GM12873 (cell line): ENCODE measurements around the gene ZFP64.

Experiments
- TF ChIP-seq, protein P1 (sequence below): IDR thresholded peaks from 2 replicates; pipeline ENCODE4 v1.5.1; 2012; ENCODE audit warnings: low read depth, mild to moderate bottlenecking, moderate library complexity, low read length, control low read depth; ENCODE audit not compliant: insufficient read depth; ENCODE audit errors: missing control alignments

The ZFP64 gene

DNA sequence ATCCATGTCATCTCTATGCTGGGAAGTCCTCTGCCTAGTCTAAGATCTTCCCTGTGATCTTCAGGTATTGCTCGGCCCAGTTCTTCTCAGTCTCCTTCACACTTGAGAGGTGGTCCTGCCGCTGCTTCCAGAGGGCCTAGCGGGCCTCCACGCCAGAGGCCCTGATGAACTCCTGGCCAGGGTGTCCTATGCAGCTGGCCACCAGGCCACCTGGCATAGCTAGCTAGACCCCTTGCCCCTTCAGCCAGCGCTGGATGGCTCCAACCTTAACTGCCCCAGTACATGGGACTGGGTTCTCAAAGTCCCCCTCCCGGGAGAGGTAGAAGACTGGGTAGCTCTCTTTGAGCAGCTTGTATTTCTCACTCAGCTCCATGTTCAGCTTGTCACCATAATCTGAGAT is 81.1 kb downstream of the ZFP64 start:
- TF ChIP-seq, protein P1, sequence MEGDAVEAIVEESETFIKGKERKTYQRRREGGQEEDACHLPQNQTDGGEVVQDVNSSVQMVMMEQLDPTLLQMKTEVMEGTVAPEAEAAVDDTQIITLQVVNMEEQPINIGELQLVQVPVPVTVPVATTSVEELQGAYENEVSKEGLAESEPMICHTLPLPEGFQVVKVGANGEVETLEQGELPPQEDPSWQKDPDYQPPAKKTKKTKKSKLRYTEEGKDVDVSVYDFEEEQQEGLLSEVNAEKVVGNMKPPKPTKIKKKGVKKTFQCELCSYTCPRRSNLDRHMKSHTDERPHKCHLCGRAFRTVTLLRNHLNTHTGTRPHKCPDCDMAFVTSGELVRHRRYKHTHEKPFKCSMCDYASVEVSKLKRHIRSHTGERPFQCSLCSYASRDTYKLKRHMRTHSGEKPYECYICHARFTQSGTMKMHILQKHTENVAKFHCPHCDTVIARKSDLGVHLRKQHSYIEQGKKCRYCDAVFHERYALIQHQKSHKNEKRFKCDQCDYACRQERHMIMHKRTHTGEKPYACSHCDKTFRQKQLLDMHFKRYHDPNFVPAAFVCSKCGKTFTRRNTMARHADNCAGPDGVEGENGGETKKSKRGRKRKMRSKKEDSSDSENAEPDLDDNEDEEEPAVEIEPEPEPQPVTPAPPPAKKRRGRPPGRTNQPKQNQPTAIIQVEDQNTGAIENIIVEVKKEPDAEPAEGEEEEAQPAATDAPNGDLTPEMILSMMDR: no peak

- TF ChIP-seq, protein P1: peak; percentile 23
These were observed 85.8 kb downstream of the ZFP64 start for GRCh38 chr20:52105442-52106422.

- TF ChIP-seq, protein P1: no peak
These were observed 86.8 kb downstream of the ZFP64 start for GRCh38 chr20:52104546-52105441.

- TF ChIP-seq, protein P1: no peak
These were observed 87.5 kb downstream of the ZFP64 start for GRCh38 chr20:52103913-52104545.

DNA sequence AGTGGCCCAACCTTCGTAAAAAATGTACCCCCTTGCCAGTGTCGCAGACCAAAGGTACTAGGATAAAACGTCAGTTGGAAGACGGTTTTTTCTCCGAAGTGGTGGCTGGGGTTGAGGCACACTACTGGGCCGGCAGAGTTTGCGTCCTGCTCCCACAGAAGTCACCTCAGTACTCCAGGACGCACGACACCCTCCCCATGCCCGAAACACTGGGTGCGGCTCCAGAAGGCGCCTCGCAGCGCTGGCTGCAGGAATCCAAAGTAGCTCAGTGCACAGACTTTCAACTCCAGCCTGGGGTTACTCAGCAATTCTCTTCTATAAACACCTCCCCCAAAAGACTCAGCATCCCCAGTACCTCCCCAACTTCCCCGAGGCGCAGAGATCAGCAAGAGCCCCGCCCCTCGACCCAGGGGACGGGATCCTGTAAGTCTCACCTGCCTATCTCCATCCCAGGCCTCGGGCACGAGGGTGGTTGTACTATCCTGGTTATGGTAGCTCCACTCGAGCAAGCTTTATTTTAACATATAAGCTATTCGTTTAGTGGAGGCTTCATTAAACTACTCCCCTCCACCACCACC is 88.2 kb downstream of the ZFP64 start:
- TF ChIP-seq, protein P1: no peak

- TF ChIP-seq, protein P1: no peak
These were observed 89.0 kb downstream of the ZFP64 start for GRCh38 chr20:52102559-52102958.
